SK-N-SH (cell line): ENCODE data around the gene DCTN3. TPM values are rescaled to one million over a fixed set of nuclear protein-coding genes. Genes with fewer than 3 reads are reported as not detected.

Experiments
- CTCF ChIA-PET: fragments of 300-600, 350-600 bp; formaldehyde crosslinking; extraction: SDS; loops from one replicate; lab custom pipeline; 2021; lab: Yijun Ruan, JAX
- POLR2A ChIA-PET: fragments of 350-600 bp; sonication (Branson Sonifier 250); formaldehyde crosslinking; extraction: SDS; loops from one replicate; lab custom pipeline; 2020; ENCODE audit warnings: antibody characterized with exemption, inconsistent platforms; lab: Yijun Ruan, JAX
- DNase-seq: peaks from one replicate; pipeline ENCODE4 v3.0.0; 2012
- H2AFZ ChIP-seq: fragments of 200-600 bp; sonication (generic); 2 replicates; pipeline ENCODE4 v1.8.1; 2016; ENCODE audit warnings: antibody characterized with exemption, mild to moderate bottlenecking, low read depth
- H3F3A ChIP-seq: fragments of 200-600 bp; sonication (generic); replicated peaks from 2 replicates; pipeline ENCODE3; 2016; ENCODE audit warnings: antibody characterized with exemption, mild to moderate bottlenecking; ENCODE audit not compliant: insufficient read depth
- H3K27ac ChIP-seq, 2 experiments: fragments of 200-500 bp in 1 of 2; fragments of 200-600 bp in 1 of 2; sonication (Bioruptor generic) in 1 of 2; sonication (generic), shearing (Covaris generic) in 1 of 2; 2 replicates each; pipeline versions ENCODE4 v1.5.1 to v1.6.1; 2014 to 2016; ENCODE audit warnings: low read depth in 2 of 2, inconsistent platforms in 1 of 2, low read length in 1 of 2, mild to moderate bottlenecking in 1 of 2, mixed read lengths in 1 of 2
- H3K27me3 ChIP-seq: fragments of 200-600 bp; sonication (generic), shearing (Covaris generic); 2 replicates; pipeline ENCODE4 v1.6.1; 2016; ENCODE audit warnings: mixed run types; ENCODE audit not compliant: insufficient read depth
- H3K36me3 ChIP-seq, 2 experiments: fragments of 200-500 bp in 1 of 2; fragments of 200-600 bp in 1 of 2; sonication (Bioruptor generic) in 1 of 2; sonication (generic) in 1 of 2; replicated peaks in 1 of 2; 2 replicates each; pipeline versions ENCODE3 to v1.5.1; 2014 to 2016; ENCODE audit warnings: low read length in 1 of 2, mild to moderate bottlenecking in 1 of 2; ENCODE audit not compliant: insufficient read depth in 2 of 2, control insufficient read depth in 1 of 2
- H3K4me1 ChIP-seq, 2 experiments: fragments of 200-500 bp in 1 of 2; fragments of 200-600 bp in 1 of 2; sonication (Bioruptor generic) in 1 of 2; sonication (generic), shearing (Covaris generic) in 1 of 2; 2 replicates each; pipeline versions ENCODE4 v1.5.1 to v1.6.1; 2014 to 2016; ENCODE audit warnings: low read depth in 1 of 2, low read length in 1 of 2, mixed run types in 1 of 2; ENCODE audit not compliant: insufficient read depth in 2 of 2, control insufficient read depth in 1 of 2
- H3K4me2 ChIP-seq: fragments of 200-600 bp; sonication (generic), shearing (Covaris generic); 2 replicates; pipeline ENCODE4 v1.6.1; 2017; ENCODE audit warnings: mixed run types
- H3K4me3 ChIP-seq, 2 experiments: fragments of 200-500 bp in 1 of 2; fragments of 200-600 bp in 1 of 2; sonication (Bioruptor generic) in 1 of 2; sonication (generic), shearing (Covaris generic) in 1 of 2; 2 replicates each; pipeline versions ENCODE4 v1.5.1 to v1.8.1; 2014 to 2016; ENCODE audit warnings: low read depth in 2 of 2, inconsistent platforms in 1 of 2, low read length in 1 of 2, mild to moderate bottlenecking in 1 of 2, mixed read lengths in 1 of 2, moderate library complexity in 1 of 2
- H3K79me2 ChIP-seq: fragments of 200-600 bp; sonication (generic); 2 replicates; pipeline ENCODE4 v1.8.1; 2017; ENCODE audit warnings: mild to moderate bottlenecking; ENCODE audit not compliant: insufficient read depth
- H3K9ac ChIP-seq: fragments of 200-600 bp; sonication (generic); 2 replicates; pipeline ENCODE4 v1.6.1; 2017; ENCODE audit warnings: mixed run types
- H3K9me2 ChIP-seq: fragments of 200-600 bp; sonication (generic); 2 replicates; pipeline ENCODE4 v1.6.1; 2017; ENCODE audit warnings: mixed run types
- H3K9me3 ChIP-seq: fragments of 200-600 bp; sonication (generic); 2 replicates; pipeline ENCODE4 v1.6.1; 2017; ENCODE audit warnings: mixed run types, mild to moderate bottlenecking, moderate library complexity
- H4K20me1 ChIP-seq: fragments of 200-600 bp; sonication (generic); 2 replicates; pipeline ENCODE4 v1.6.1; 2017; ENCODE audit warnings: mild to moderate bottlenecking, mixed run types; ENCODE audit not compliant: insufficient read depth
- CTCF ChIP-seq: fragments of 200-600 bp; sonication (generic); IDR thresholded peaks from 2 replicates; pipeline ENCODE4 v1.6.1; 2017; ENCODE audit warnings: antibody characterized with exemption, mild to moderate bottlenecking, moderate library complexity
- EZH2phosphoT487 ChIP-seq: fragments of 200-600 bp; sonication (generic); IDR thresholded peaks from 2 replicates; pipeline ENCODE4 v1.6.1; 2017; ENCODE audit warnings: low read depth, mixed run types, mild to moderate bottlenecking, antibody characterized with exemption, moderate library complexity, borderline replicate concordance
- NFIC ChIP-seq: IDR thresholded peaks from 2 replicates; pipeline ENCODE4 v1.4.0; 2012; ENCODE audit warnings: borderline replicate concordance
- PBX3 ChIP-seq: IDR thresholded peaks from 2 replicates; pipeline ENCODE4; 2012
- RAD21 ChIP-seq: IDR thresholded peaks from 2 replicates; pipeline ENCODE4 v1.6.1; 2012; ENCODE audit warnings: mild to moderate bottlenecking, low read length
- SIN3A ChIP-seq: IDR thresholded peaks from 2 replicates; pipeline ENCODE4 v1.6.1; 2012; ENCODE audit warnings: low read depth, mild to moderate bottlenecking, low read length, moderate library complexity, borderline replicate concordance
- SMC3 ChIP-seq: IDR thresholded peaks from 2 replicates; pipeline ENCODE4 v1.6.1; 2012; ENCODE audit warnings: low read depth, low read length, improper control_type of control experiment
- ZBTB33 ChIP-seq: IDR thresholded peaks from 2 replicates; pipeline ENCODE4 v1.4.0; 2012; ENCODE audit warnings: low read depth, borderline replicate concordance
- WGBS: methylation state at CpG from one replicate; pipeline ENCODE4 v1.1.6; 2017; ENCODE audit warnings: low lambda C conversion rate; 5-methylcytosine and 5-hydroxymethylcytosine counted together
- polyA plus RNA-seq, 3 experiments: library from polyadenylated mRNA; depleted of rRNA; stranded (reverse); fragments of >200 nt; gene quantifications; 2 replicates each; pipeline ENCODE4 v1.2.3, GENCODE V29; 2012
- TF ChIP-seq, protein P1 (sequence below): IDR thresholded peaks from 2 replicates; pipeline ENCODE4 v1.6.1; 2012; ENCODE audit warnings: mild to moderate bottlenecking, low read depth, low read length, moderate library complexity
- TF ChIP-seq, protein P2 (sequence below): IDR thresholded peaks from 2 replicates; pipeline ENCODE4 v1.4.0; 2012; ENCODE audit warnings: low read depth

Gene DCTN3
- polyA plus RNA-seq, 1 of the 3 experiments (the other 2 are of a cell fraction) = 300 TPM

DNA sequence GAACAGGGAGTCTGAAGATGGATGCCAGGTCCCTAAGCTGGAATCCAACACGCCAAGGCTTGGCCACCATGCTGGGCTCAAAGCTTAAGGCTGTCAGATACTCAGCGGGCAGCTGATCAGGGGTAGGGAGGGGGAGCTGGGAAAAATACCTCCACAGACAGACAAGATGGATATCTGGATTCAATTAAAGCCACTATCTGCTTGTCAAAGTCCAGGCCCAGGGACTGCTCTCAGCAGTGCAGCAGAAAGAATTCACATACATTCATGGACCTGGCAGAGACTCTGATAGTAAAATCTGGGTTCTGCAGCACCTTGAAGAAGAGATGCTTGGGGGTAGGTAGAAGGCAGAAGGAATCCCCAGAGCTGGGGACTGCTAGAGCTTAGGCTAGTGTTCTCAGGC is 5.2 kb downstream of the DCTN3 start (continued):
- TF ChIP-seq PBX3 (no peak), CTCF (no peak)

DNA sequence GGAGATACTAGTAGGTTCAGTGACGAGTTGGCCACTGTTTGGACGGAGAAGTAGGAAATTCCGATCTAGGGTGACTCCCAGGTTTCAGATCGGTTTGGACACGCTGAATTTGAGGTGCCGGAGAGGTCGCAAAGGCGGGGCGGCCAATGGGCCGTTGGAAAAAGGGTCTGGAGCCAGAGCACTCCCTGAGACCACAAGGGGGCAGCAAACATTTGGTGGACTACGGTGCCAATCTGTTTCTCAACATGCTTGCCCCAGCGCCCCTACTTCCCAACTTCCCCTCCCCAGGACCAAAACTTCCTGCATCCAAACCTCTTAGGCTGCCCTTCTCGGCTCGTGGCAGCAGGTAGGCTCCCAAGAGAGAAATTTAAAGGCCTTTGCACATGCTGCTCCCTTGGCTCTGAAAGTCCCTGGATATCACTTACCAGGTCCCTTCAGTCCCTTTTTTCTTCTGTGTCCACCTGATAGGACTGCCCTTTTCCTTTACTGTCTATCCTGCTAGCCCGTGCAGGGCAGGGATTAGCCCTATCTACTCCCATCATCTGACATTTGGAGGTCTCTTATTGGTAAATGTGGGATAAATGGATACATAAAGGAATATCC is 7.4 kb downstream of the DCTN3 start:
- no peaks in the 10 kb centered on the region for H3K9me2 ChIP-seq
- no peaks in the 10 kb centered on the region for H3F3A ChIP-seq
- ChIA-PET CTCF (interaction anchor here (0.6 to 8.8 kb wide), 23 partner anchors 8 to 280 kb away, joined by 3 to 256 read pairs (median 4); partner anchors contain the start of genes ARID3C and SIGMAR1), POLR2A (interaction anchor here (0.6 kb wide), 2 partner anchors 32 to 188 kb away, joined by 3 to 4 read pairs; no protein-coding TSS in a partner anchor)
- 0 out of 2 replicates have a peak, but pooled peaks have one; percentile 44 for TF ChIP-seq SIN3A
- TF ChIP-seq RAD21 = peak; percentile 72
- TF ChIP-seq, protein P1, sequence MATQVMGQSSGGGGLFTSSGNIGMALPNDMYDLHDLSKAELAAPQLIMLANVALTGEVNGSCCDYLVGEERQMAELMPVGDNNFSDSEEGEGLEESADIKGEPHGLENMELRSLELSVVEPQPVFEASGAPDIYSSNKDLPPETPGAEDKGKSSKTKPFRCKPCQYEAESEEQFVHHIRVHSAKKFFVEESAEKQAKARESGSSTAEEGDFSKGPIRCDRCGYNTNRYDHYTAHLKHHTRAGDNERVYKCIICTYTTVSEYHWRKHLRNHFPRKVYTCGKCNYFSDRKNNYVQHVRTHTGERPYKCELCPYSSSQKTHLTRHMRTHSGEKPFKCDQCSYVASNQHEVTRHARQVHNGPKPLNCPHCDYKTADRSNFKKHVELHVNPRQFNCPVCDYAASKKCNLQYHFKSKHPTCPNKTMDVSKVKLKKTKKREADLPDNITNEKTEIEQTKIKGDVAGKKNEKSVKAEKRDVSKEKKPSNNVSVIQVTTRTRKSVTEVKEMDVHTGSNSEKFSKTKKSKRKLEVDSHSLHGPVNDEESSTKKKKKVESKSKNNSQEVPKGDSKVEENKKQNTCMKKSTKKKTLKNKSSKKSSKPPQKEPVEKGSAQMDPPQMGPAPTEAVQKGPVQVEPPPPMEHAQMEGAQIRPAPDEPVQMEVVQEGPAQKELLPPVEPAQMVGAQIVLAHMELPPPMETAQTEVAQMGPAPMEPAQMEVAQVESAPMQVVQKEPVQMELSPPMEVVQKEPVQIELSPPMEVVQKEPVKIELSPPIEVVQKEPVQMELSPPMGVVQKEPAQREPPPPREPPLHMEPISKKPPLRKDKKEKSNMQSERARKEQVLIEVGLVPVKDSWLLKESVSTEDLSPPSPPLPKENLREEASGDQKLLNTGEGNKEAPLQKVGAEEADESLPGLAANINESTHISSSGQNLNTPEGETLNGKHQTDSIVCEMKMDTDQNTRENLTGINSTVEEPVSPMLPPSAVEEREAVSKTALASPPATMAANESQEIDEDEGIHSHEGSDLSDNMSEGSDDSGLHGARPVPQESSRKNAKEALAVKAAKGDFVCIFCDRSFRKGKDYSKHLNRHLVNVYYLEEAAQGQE = no peak
- TF ChIP-seq CTCF = peak; percentile 89
- peak; percentile 89 for TF ChIP-seq SMC3
- TF ChIP-seq, protein P2, sequence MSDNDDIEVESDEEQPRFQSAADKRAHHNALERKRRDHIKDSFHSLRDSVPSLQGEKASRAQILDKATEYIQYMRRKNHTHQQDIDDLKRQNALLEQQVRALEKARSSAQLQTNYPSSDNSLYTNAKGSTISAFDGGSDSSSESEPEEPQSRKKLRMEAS = no peak
- 0 out of 2 replicates have a peak, but pooled peaks have one; percentile 19 for TF ChIP-seq NFIC
- no peak for TF ChIP-seq ZBTB33
- no peak for TF ChIP-seq EZH2phosphoT487
- peaks cover 18 to 29% of the 10 kb centered on the region in 2 experiments for H3K36me3 ChIP-seq
- H4K20me1 ChIP-seq = no peaks in the 10 kb centered on the region
- no peaks in the 10 kb centered on the region for H3K27me3 ChIP-seq
- peak overlapping the region; percentile 87 for H3K4me2 ChIP-seq
- H3K9me3 ChIP-seq = no peaks in the 10 kb centered on the region
- peak overlapping the region; percentile 84 for H3K9ac ChIP-seq
- DNase-seq = peak; percentile 84
- peak overlapping the region; percentile 66 to 84 for H3K4me3 ChIP-seq
- peaks cover 10% of the 10 kb centered on the region; the same call in 1 of the 2 replicates for H3K79me2 ChIP-seq
- H2AFZ ChIP-seq = peak overlapping the region; percentile 91; the same call in 1 of the 2 replicates
- peak overlapping the region; percentile 73 to 75; a peak in 2 of 4 replicates for H3K27ac ChIP-seq
- H3K4me1 ChIP-seq = peaks cover 0 to 36% of the 10 kb centered on the region in 2 experiments; a peak in 1 of 4 replicates
- WGBS = 6% methylated on average over 15 of the region's 15 CpGs
